ENCODE data around the gene PDCD11. TPM values are rescaled to one million over a fixed set of nuclear protein-coding genes. Genes with fewer than 3 reads are reported as not detected.

Gene PDCD11
- total and polyA plus RNA-seq, 2 donors (not counting 1 experiment from before 2014, with no cell fraction given), result 10.0 to 34.0 TPM

- H3K36me3 ChIP-seq (ENCODE audit: control insufficient read depth, insufficient read depth, low read length), result peaks cover 2% of the 10 kb centered on the region
- no peak overlapping the region for H2AFZ ChIP-seq (ENCODE audit: low read length)
- TF ChIP-seq EZH2 (IDR thresholded peaks at IDR 0.05; ENCODE audit: low read length, missing control alignments) (no peak), CTCF (conservative IDR thresholded peaks at IDR 0.05 in 1 of 2, IDR thresholded peaks at IDR 0.05 in 1 of 2; ENCODE audit: low read depth in 1 of 2, low read length in 2 of 2) (no peak)
- H3K4me2 ChIP-seq (ENCODE audit: extremely low read depth, insufficient read depth, low read length), result no peak overlapping the region
- H3K4me3 ChIP-seq (replicated peaks in 1 of 4; ENCODE audit: control extremely low read depth in 1 of 4, insufficient read depth in 1 of 4, low read depth in 3 of 4, low read length in 4 of 4), result no peak overlapping the region
- no peak overlapping the region for H3K27ac ChIP-seq (ENCODE audit: insufficient read depth, low read length)
- H4K20me1 ChIP-seq (ENCODE audit: control insufficient read depth, extremely low read depth, insufficient read depth, low read length), result no peaks in the 10 kb centered on the region
- H3K4me1 ChIP-seq (ENCODE audit: control insufficient read depth, extremely low read depth, insufficient read depth, low read length), result no peaks in the 10 kb centered on the region
- DNase-seq (ENCODE audit: low read depth in 2 of 2), result no peak
- H3K9ac ChIP-seq (ENCODE audit: insufficient read depth, low read length), result no peak overlapping the region
- no peaks in the 10 kb centered on the region for H3K27me3 ChIP-seq (ENCODE audit: control insufficient read depth, insufficient read depth, low read length)
- H3K79me2 ChIP-seq (ENCODE audit: control insufficient read depth, insufficient read depth, low read length), result peaks cover 5% of the 10 kb centered on the region
- no peaks in the 10 kb centered on the region for H3K9me3 ChIP-seq (ENCODE audit: control insufficient read depth, insufficient read depth, low read depth, low read length)
Observed at GRCh38 chr10:103374263-103374662, 22.2 kb upstream of the PDCD11 start.

- no peaks in the 10 kb centered on the region for H3K4me1 ChIP-seq (ENCODE audit: control insufficient read depth, extremely low read depth, insufficient read depth, low read length)
- H3K27ac ChIP-seq (ENCODE audit: insufficient read depth, low read length), result no peak overlapping the region
- no peaks in the 10 kb centered on the region for H3K27me3 ChIP-seq (ENCODE audit: control insufficient read depth, insufficient read depth, low read length)
- no peak for DNase-seq (ENCODE audit: low read depth in 2 of 2)
- H3K79me2 ChIP-seq (ENCODE audit: control insufficient read depth, insufficient read depth, low read length), result no peaks in the 10 kb centered on the region
- H3K9ac ChIP-seq (ENCODE audit: insufficient read depth, low read length), result no peak overlapping the region
- H4K20me1 ChIP-seq (ENCODE audit: control insufficient read depth, extremely low read depth, insufficient read depth, low read length), result no peaks in the 10 kb centered on the region
- no peak overlapping the region for H3K4me3 ChIP-seq (replicated peaks in 1 of 4; ENCODE audit: control extremely low read depth in 1 of 4, insufficient read depth in 1 of 4, low read depth in 3 of 4, low read length in 4 of 4)
- H3K9me3 ChIP-seq (ENCODE audit: control insufficient read depth, insufficient read depth, low read depth, low read length), result no peaks in the 10 kb centered on the region
- H2AFZ ChIP-seq (ENCODE audit: low read length), result no peak overlapping the region
- no peaks in the 10 kb centered on the region for H3K36me3 ChIP-seq (ENCODE audit: control insufficient read depth, insufficient read depth, low read length)
- H3K4me2 ChIP-seq (ENCODE audit: extremely low read depth, insufficient read depth, low read length), result no peak overlapping the region
- TF ChIP-seq CTCF (conservative IDR thresholded peaks at IDR 0.05 in 1 of 2, IDR thresholded peaks at IDR 0.05 in 1 of 2; ENCODE audit: low read depth in 1 of 2, low read length in 2 of 2), result no peak
- TF ChIP-seq EZH2 (IDR thresholded peaks at IDR 0.05; ENCODE audit: low read length, missing control alignments), result no peak
Observed at GRCh38 chr10:103382769-103383168, 13.7 kb upstream of the PDCD11 start.

GRCh38 chr10:103394180-103394579 lies 2.2 kb upstream of the PDCD11 start:
- Histone ChIP-seq H3K4me2 (ENCODE audit: extremely low read depth, insufficient read depth, low read length) (no peak overlapping the region), H3K27me3 (ENCODE audit: control insufficient read depth, insufficient read depth, low read length) (no peaks in the 10 kb centered on the region), H3K9me3 (ENCODE audit: control insufficient read depth, insufficient read depth, low read depth, low read length) (no peaks in the 10 kb centered on the region), H3K4me1 (ENCODE audit: control insufficient read depth, extremely low read depth, insufficient read depth, low read length) (no peaks in the 10 kb centered on the region), H2AFZ (ENCODE audit: low read length) (no peak overlapping the region), H3K79me2 (ENCODE audit: control insufficient read depth, insufficient read depth, low read length) (peaks cover 51% of the 10 kb centered on the region), H3K27ac (ENCODE audit: insufficient read depth, low read length) (no peak overlapping the region), H4K20me1 (ENCODE audit: control insufficient read depth, extremely low read depth, insufficient read depth, low read length) (no peaks in the 10 kb centered on the region), H3K9ac (ENCODE audit: insufficient read depth, low read length) (no peak overlapping the region), H3K4me3 (replicated peaks in 1 of 4; ENCODE audit: control extremely low read depth in 1 of 4, insufficient read depth in 1 of 4, low read depth in 3 of 4, low read length in 4 of 4) (no peak overlapping the region), H3K36me3 (ENCODE audit: control insufficient read depth, insufficient read depth, low read length) (no peaks in the 10 kb centered on the region)
- TF ChIP-seq EZH2 (IDR thresholded peaks at IDR 0.05; ENCODE audit: low read length, missing control alignments) (no peak), CTCF (conservative IDR thresholded peaks at IDR 0.05 in 1 of 2, IDR thresholded peaks at IDR 0.05 in 1 of 2; ENCODE audit: low read depth in 1 of 2, low read length in 2 of 2) (no peak)
- peak in 1 of 2 donors; percentile 50 for DNase-seq (ENCODE audit: low read depth in 2 of 2)
